Measurements from ENCODE around the gene MTFMT.
"Not testable (repeated sequence)": the region's sequence is repeated elsewhere in the genome, so short reads cannot be mapped to it uniquely, and the experiment has no call there.

Gene MTFMT

GRCh38 chr15:65033659-65034269 is 4.3 kb upstream of the MTFMT start:
- no peak overlapping the region for H3K4me3 ChIP-seq (ENCODE audit: low read length)
- H3K27ac ChIP-seq (ENCODE audit: low read depth, low read length), result no peak overlapping the region
- H3K27me3 ChIP-seq (ENCODE audit: insufficient read depth, low read length), result no peaks in the 10 kb centered on the region
- no peaks in the 10 kb centered on the region for H3K9me3 ChIP-seq (ENCODE audit: insufficient read depth, low read depth, low read length)
- H3K36me3 ChIP-seq (ENCODE audit: insufficient read depth, low read length), result no peaks in the 10 kb centered on the region
- WGBS, result 50% methylated on average over 4 of the region's 4 CpGs
- no peak overlapping the region for H3K9ac ChIP-seq (ENCODE audit: low read depth, low read length)
- H3K4me1 ChIP-seq (ENCODE audit: insufficient read depth, low read length), result peaks cover 5% of the 10 kb centered on the region; the same call in 1 of the 2 replicates

- Histone ChIP-seq H3K4me3 (ENCODE audit: low read length) (no peak overlapping the region), H3K27ac (ENCODE audit: low read depth, low read length) (no peak overlapping the region), H3K27me3 (ENCODE audit: insufficient read depth, low read length) (no peaks in the 10 kb centered on the region), H3K9me3 (ENCODE audit: insufficient read depth, low read depth, low read length) (no peaks in the 10 kb centered on the region), H3K9ac (ENCODE audit: low read depth, low read length) (no peak overlapping the region), H3K36me3 (ENCODE audit: insufficient read depth, low read length) (no peaks in the 10 kb centered on the region), H3K4me1 (ENCODE audit: insufficient read depth, low read length) (peaks cover 5% of the 10 kb centered on the region; the same call in 1 of the 2 replicates)
- WGBS, result 34% methylated on average over 12 of the region's 13 CpGs
Measured at GRCh38 chr15:65032801-65033537, 3.5 kb upstream of the MTFMT start.

GRCh38 chr15:65029736-65030208 is 333 bp upstream of the MTFMT start:
- H3K36me3 ChIP-seq (ENCODE audit: insufficient read depth, low read length), result peaks cover 19% of the 10 kb centered on the region
- H3K27me3 ChIP-seq (ENCODE audit: insufficient read depth, low read length), result no peaks in the 10 kb centered on the region
- H3K9me3 ChIP-seq (ENCODE audit: insufficient read depth, low read depth, low read length), result no peaks in the 10 kb centered on the region
- H3K4me3 ChIP-seq (ENCODE audit: low read length), result peak overlapping the region; percentile 87
- H3K4me1 ChIP-seq (ENCODE audit: insufficient read depth, low read length), result peaks cover 5% of the 10 kb centered on the region; the same call in 1 of the 2 replicates
- no peak overlapping the region for H3K27ac ChIP-seq (ENCODE audit: low read depth, low read length)
- WGBS, result 71% methylated on average over 11 of the region's 12 CpGs
- H3K9ac ChIP-seq (ENCODE audit: low read depth, low read length), result no peak overlapping the region

- peaks cover 29% of the 10 kb centered on the region for H3K36me3 ChIP-seq (ENCODE audit: insufficient read depth, low read length)
- peaks cover 2% of the 10 kb centered on the region; the same call in 1 of the 2 replicates for H3K4me1 ChIP-seq (ENCODE audit: insufficient read depth, low read length)
- H3K27me3 ChIP-seq (ENCODE audit: insufficient read depth, low read length), result no peaks in the 10 kb centered on the region
- 79% methylated on average over 9 of the region's 10 CpGs for WGBS
- H3K9me3 ChIP-seq (ENCODE audit: insufficient read depth, low read depth, low read length), result no peaks in the 10 kb centered on the region
- peak overlapping the region; percentile 81; the same call in 1 of the 2 replicates for H3K9ac ChIP-seq (ENCODE audit: low read depth, low read length)
- peak overlapping the region; percentile 87 for H3K4me3 ChIP-seq (ENCODE audit: low read length)
- no peak overlapping the region for H3K27ac ChIP-seq (ENCODE audit: low read depth, low read length)
Measured at GRCh38 chr15:65028338-65028737, 1.1 kb downstream of the MTFMT start.

- no peak overlapping the region for H3K27ac ChIP-seq (ENCODE audit: low read depth, low read length)
- peak overlapping the region; percentile 87; the same call in 1 of the 2 replicates for H3K4me3 ChIP-seq (ENCODE audit: low read length)
- no CpG with 5 or more reads among the region's 1 CpG for WGBS
- no peaks in the 10 kb centered on the region for H3K4me1 ChIP-seq (ENCODE audit: insufficient read depth, low read length)
- peaks cover 37% of the 10 kb centered on the region for H3K36me3 ChIP-seq (ENCODE audit: insufficient read depth, low read length)
- H3K27me3 ChIP-seq (ENCODE audit: insufficient read depth, low read length), result no peaks in the 10 kb centered on the region
- no peaks in the 10 kb centered on the region for H3K9me3 ChIP-seq (ENCODE audit: insufficient read depth, low read depth, low read length)
- H3K9ac ChIP-seq (ENCODE audit: low read depth, low read length), result no peak overlapping the region
Measured at GRCh38 chr15:65027593-65027992, 1.8 kb downstream of the MTFMT start.

- Histone ChIP-seq H3K36me3 (ENCODE audit: insufficient read depth, low read length) (peaks cover 40% of the 10 kb centered on the region), H3K9ac (ENCODE audit: low read depth, low read length) (no peak overlapping the region), H3K27me3 (ENCODE audit: insufficient read depth, low read length) (no peaks in the 10 kb centered on the region), H3K4me3 (ENCODE audit: low read length) (no peak overlapping the region), H3K9me3 (ENCODE audit: insufficient read depth, low read depth, low read length) (no peaks in the 10 kb centered on the region), H3K27ac (ENCODE audit: low read depth, low read length) (no peak overlapping the region), H3K4me1 (ENCODE audit: insufficient read depth, low read length) (no peaks in the 10 kb centered on the region)
- 89% methylated on average over 6 of the region's 6 CpGs for WGBS
Measured at GRCh38 chr15:65026756-65027155, 2.7 kb downstream of the MTFMT start.

GRCh38 chr15:65021488-65021887 is 8.0 kb downstream of the MTFMT start:
- H3K27ac ChIP-seq (ENCODE audit: low read depth, low read length), result no peak overlapping the region
- no peaks in the 10 kb centered on the region for H3K27me3 ChIP-seq (ENCODE audit: insufficient read depth, low read length)
- H3K9me3 ChIP-seq (ENCODE audit: insufficient read depth, low read depth, low read length), result no peaks in the 10 kb centered on the region
- no peaks in the 10 kb centered on the region for H3K4me1 ChIP-seq (ENCODE audit: insufficient read depth, low read length)
- H3K36me3 ChIP-seq (ENCODE audit: insufficient read depth, low read length), result peaks cover 85% of the 10 kb centered on the region
- no peak overlapping the region for H3K4me3 ChIP-seq (ENCODE audit: low read length)
- no peak overlapping the region for H3K9ac ChIP-seq (ENCODE audit: low read depth, low read length)

- 92% methylated on average over 1 of the region's 1 CpG for WGBS
Measured at GRCh38 chr15:65020419-65020818, 9.0 kb downstream of the MTFMT start.

GRCh38 chr15:65011198-65011597 is 18.2 kb downstream of the MTFMT start:
- H3K4me1 ChIP-seq (ENCODE audit: insufficient read depth, low read length); H3K9me3 ChIP-seq (ENCODE audit: insufficient read depth, low read depth, low read length); H3K9ac ChIP-seq (ENCODE audit: low read depth, low read length); H3K4me3 ChIP-seq (ENCODE audit: low read length); H3K27ac ChIP-seq (ENCODE audit: low read depth, low read length); H3K27me3 ChIP-seq (ENCODE audit: insufficient read depth, low read length): not testable (repeated sequence)
- H3K36me3 ChIP-seq (ENCODE audit: insufficient read depth, low read length), result peaks cover 46% of the 10 kb centered on the region
- 93% methylated on average over 3 of the region's 4 CpGs for WGBS

More at GRCh38 chr15:65020419-65020818, 9.0 kb downstream of the MTFMT start:
- Histone ChIP-seq H3K27ac (ENCODE audit: low read depth, low read length) (no peak overlapping the region), H3K9ac (ENCODE audit: low read depth, low read length) (no peak overlapping the region), H3K4me3 (ENCODE audit: low read length) (no peak overlapping the region), H3K9me3 (ENCODE audit: insufficient read depth, low read depth, low read length) (no peaks in the 10 kb centered on the region), H3K4me1 (ENCODE audit: insufficient read depth, low read length) (no peaks in the 10 kb centered on the region), H3K36me3 (ENCODE audit: insufficient read depth, low read length) (peaks cover 85% of the 10 kb centered on the region), H3K27me3 (ENCODE audit: insufficient read depth, low read length) (no peaks in the 10 kb centered on the region)

GRCh38 chr15:65008983-65009382 is 20.5 kb downstream of the MTFMT start:
- Histone ChIP-seq H3K27me3 (ENCODE audit: insufficient read depth, low read length) (no peaks in the 10 kb centered on the region), H3K36me3 (ENCODE audit: insufficient read depth, low read length) (peaks cover 46% of the 10 kb centered on the region), H3K9me3 (ENCODE audit: insufficient read depth, low read depth, low read length) (peaks cover 3% of the 10 kb centered on the region; the same call in 1 of the 2 replicates), H3K9ac (ENCODE audit: low read depth, low read length) (no peak overlapping the region), H3K27ac (ENCODE audit: low read depth, low read length) (no peak overlapping the region), H3K4me3 (ENCODE audit: low read length) (no peak overlapping the region), H3K4me1 (ENCODE audit: insufficient read depth, low read length) (no peaks in the 10 kb centered on the region)
- 84% methylated on average over 1 of the region's 2 CpGs for WGBS

GRCh38 chr15:65006876-65007275 is 22.6 kb downstream of the MTFMT start:
- H3K9ac ChIP-seq (ENCODE audit: low read depth, low read length), result no peak overlapping the region
- H3K27me3 ChIP-seq (ENCODE audit: insufficient read depth, low read length), result no peaks in the 10 kb centered on the region
- H3K27ac ChIP-seq (ENCODE audit: low read depth, low read length), result no peak overlapping the region
- 88% methylated on average over 3 of the region's 3 CpGs for WGBS
- peaks cover 39% of the 10 kb centered on the region for H3K36me3 ChIP-seq (ENCODE audit: insufficient read depth, low read length)
- no peak overlapping the region for H3K4me3 ChIP-seq (ENCODE audit: low read length)
- peaks cover 3% of the 10 kb centered on the region; the same call in 1 of the 2 replicates for H3K9me3 ChIP-seq (ENCODE audit: insufficient read depth, low read depth, low read length)
- H3K4me1 ChIP-seq (ENCODE audit: insufficient read depth, low read length), result no peaks in the 10 kb centered on the region

Data from HUES64 (cell line).